Cerebellar cortex (tissue), 1 donor: ENCODE data around the gene SKP2.

Experiments used
- DNase-seq: peaks from one replicate; pipeline ENCODE4 v3.0.0-alpha.2; 2015; ENCODE audit warnings: low spot score

The SKP2 gene

GRCh38 chr5:36199620-36200019, 47.7 kb downstream of the SKP2 start:
- DNase-seq, result no peak

- no peak for DNase-seq
These were observed 48.6 kb downstream of the SKP2 start for GRCh38 chr5:36200513-36200912.

GRCh38 chr5:36202521-36202961, 50.6 kb downstream of the SKP2 start:
- DNase-seq, result no peak

DNA sequence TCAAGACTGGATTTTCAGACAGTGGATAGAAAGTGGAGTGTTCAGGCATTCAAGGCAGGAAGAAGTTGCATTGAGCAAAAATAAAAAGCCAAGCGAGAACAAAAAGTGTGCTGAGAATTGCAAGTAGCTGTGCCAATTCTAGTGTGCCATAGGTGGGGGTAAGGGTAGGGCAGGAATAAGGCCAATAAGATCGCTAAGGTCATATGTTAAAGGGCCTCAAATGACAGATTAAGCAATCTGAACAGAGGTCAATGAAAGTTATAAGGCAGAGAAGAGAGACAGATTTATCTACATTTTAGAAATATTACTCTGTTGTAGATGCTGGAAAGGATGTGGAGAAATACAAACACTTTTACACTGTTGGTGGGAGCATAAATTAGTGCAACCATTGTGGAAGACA, 53.4 kb downstream of the SKP2 start:
- no peak for DNase-seq

GRCh38 chr5:36206913-36207312, 55.0 kb downstream of the SKP2 start:
- no peak for DNase-seq

DNA sequence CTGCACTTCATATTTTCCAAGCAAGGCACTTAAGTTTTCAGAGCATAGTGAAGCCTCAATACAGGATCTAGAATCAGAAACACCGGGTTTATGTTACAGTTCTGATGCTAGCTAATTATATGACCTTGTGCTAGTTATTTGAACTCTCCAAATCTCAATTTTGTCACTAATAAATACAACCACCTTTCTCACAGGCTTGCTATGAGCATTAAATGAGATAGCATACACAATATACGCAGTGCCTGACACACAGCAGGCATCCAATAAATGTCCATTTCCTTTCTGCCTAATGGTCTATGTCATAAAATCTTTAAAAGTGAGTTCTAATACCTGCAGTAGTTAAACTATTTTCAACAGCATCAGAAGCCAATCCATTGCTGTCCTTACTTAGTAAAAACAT, 56.9 kb downstream of the SKP2 start:
- DNase-seq, result no peak

GRCh38 chr5:36209664-36210063, 57.8 kb downstream of the SKP2 start:
- DNase-seq, result no peak

GRCh38 chr5:36214436-36214835, 62.5 kb downstream of the SKP2 start:
- no peak for DNase-seq

- DNase-seq, result no peak
These were observed 64.0 kb downstream of the SKP2 start for GRCh38 chr5:36215910-36216309.

GRCh38 chr5:36217567-36217966, 65.7 kb downstream of the SKP2 start:
- no peak for DNase-seq

DNA sequence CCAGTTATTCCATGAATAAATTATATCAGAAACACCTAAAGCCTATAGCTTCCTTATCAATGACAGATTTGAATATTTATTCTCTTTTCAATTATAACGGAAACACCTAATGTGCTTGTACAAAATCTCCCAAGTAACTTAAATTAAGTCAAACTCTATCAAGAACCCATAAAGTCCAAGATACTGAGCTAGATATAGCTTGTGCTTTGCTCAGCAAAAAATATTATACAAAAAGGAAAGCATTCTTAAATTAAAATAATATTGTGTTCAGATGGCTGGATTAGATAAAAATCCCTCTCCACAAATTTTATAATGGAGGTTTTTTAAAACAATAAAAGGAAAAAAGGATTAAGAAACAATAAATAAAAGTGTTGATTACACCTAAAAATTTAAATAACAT, 66.1 kb downstream of the SKP2 start:
- DNase-seq, result no peak

DNA sequence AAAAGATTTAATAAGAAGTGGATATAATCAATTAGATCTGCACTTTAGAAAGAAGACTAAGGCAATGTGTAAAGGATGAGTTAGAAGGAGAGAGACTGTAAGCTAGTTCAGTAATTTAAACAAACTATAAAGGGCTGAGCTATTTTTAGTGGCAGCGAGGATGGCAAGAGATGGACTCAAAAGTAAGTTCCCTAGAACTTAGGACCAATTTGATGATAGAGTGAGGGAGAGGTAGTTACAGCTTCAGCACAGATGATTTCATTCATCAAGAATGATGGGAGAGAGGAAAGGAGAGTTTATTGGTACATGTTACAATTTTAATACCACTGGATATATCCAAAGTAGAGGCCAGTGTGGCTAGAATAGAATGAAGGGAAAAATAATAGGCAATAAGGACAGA, 70.7 kb downstream of the SKP2 start:
- no peak for DNase-seq

GRCh38 chr5:36227046-36227445, 75.1 kb downstream of the SKP2 start:
- DNase-seq, result no peak

- no peak for DNase-seq
These were observed 76.6 kb downstream of the SKP2 start for GRCh38 chr5:36228505-36228904.

GRCh38 chr5:36230151-36230790, 78.4 kb downstream of the SKP2 start:
- DNase-seq, result no peak

DNA sequence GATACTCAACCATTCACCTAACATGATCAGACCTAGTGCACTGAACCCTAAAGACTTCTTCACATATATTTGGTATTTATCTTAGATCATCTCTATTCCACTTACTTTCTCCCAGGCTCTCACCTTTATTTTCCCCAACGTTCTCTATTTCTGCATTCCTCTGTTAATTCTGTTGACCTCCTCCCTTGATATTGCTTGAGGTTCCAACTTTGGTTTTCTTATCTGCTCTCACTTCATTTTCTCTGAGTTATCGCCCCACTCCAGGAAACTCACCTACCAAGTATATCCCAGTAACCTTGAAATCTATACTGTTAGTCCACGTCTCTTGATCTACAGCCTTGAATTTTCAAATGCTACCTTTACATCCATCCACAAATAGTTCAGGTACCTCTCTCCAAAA, 80.6 kb downstream of the SKP2 start:
- DNase-seq, result no peak
